CD4-positive, alpha-beta T cell (primary cell): ENCODE measurements around the gene PCARE. TPM values are rescaled to one million over a fixed set of nuclear protein-coding genes. Genes with fewer than 3 reads are reported as not detected.
"Not testable (repeated sequence)": the region's sequence is repeated elsewhere in the genome, so short reads cannot be mapped to it uniquely, and the experiment has no call there.

ENCODE experiments used
- ATAC-seq: fragments of 200-7000 bp; cut with Tn5 transposase; one replicate; pipeline ENCODE4 v1.10.0; 2022; ENCODE audit warnings: mild to moderate bottlenecking; ENCODE audit not compliant: poor library complexity
- CTCF ChIA-PET: fragments of 350-600 bp; sonication (Branson Sonifier 250); formaldehyde crosslinking; loops from one replicate; lab custom pipeline; 2021; ENCODE audit warnings: antibody characterized with exemption, inconsistent platforms; lab: Charles Lee
- POLR2A ChIA-PET: fragments of 350-600 bp; sonication (Branson Sonifier 250); formaldehyde crosslinking; loops from one replicate; lab custom pipeline; 2021; ENCODE audit warnings: antibody characterized with exemption, inconsistent platforms; lab: Charles Lee
- DNase-seq, 14 experiments: peaks; one replicate each; pipeline ENCODE4 v3.0.0-alpha.2; 2013 to 2020; ENCODE audit warnings: mixed read lengths in 2 of 14
- H3K27ac ChIP-seq, 2 donors: one replicate each; pipeline versions ENCODE4 v1.5.1 to v1.7.0; 2013; ENCODE audit warnings: low read length in 2 of 2, low read depth in 1 of 2, mild to moderate bottlenecking in 1 of 2
- H3K27me3 ChIP-seq, 2 experiments: 1 replicate in 1 of 2; 2 replicates in 1 of 2; pipeline versions ENCODE4 v1.6.1 to v1.7.0; 2013; ENCODE audit warnings: low read length in 2 of 2, control low read depth in 1 of 2, mild to moderate bottlenecking in 1 of 2, moderate library complexity in 1 of 2; ENCODE audit not compliant: insufficient read depth in 2 of 2, control insufficient read depth in 1 of 2
- H3K36me3 ChIP-seq: one replicate; pipeline ENCODE4 v1.6.1; 2013; ENCODE audit warnings: low read length, control low read depth; ENCODE audit not compliant: insufficient read depth
- H3K4me1 ChIP-seq: one replicate; pipeline ENCODE4 v1.6.1; 2013; ENCODE audit warnings: low read length, control low read depth; ENCODE audit not compliant: insufficient read depth
- H3K4me3 ChIP-seq: one replicate; pipeline ENCODE4 v1.5.1; 2013; ENCODE audit warnings: mild to moderate bottlenecking, low read length, moderate library complexity
- H3K9me3 ChIP-seq, 2 experiments: 1 replicate in 1 of 2; 2 replicates in 1 of 2; pipeline versions ENCODE4 v1.6.1 to v1.7.0; 2013; ENCODE audit warnings: low read length in 2 of 2, mild to moderate bottlenecking in 2 of 2, control low read depth in 1 of 2, moderate library complexity in 1 of 2; ENCODE audit not compliant: control insufficient read depth in 1 of 2, insufficient read depth in 1 of 2
- H3K27ac Mint-ChIP-seq: one replicate; pipeline ENCODE4 v1.8.0; 2020; ENCODE audit warnings: mixed read lengths
- H3K27me3 Mint-ChIP-seq: one replicate; pipeline ENCODE4 v1.8.0; 2021; ENCODE audit warnings: mixed read lengths
- H3K36me3 Mint-ChIP-seq: one replicate; pipeline ENCODE4 v1.8.0; 2021; ENCODE audit warnings: low read depth, mixed read lengths
- H3K4me1 Mint-ChIP-seq: one replicate; pipeline ENCODE4 v1.8.0; 2021; ENCODE audit warnings: low read depth, mixed read lengths
- H3K4me3 Mint-ChIP-seq: one replicate; pipeline ENCODE4 v1.8.0; 2020; ENCODE audit warnings: mild to moderate bottlenecking, mixed read lengths
- H3K9me3 Mint-ChIP-seq: one replicate; pipeline ENCODE4 v1.8.0; 2020; ENCODE audit warnings: mixed read lengths
- intact Hi-C, 2 experiments: fragments of 100-400 bp; cut with DNase I in 1 of 2; cut with micrococcal nuclease in 1 of 2; formaldehyde crosslinking; loops; one replicate each; pipeline versions ENCODE4 v1.15.1 to v1.9.0; 2023 to 2025; cut with DNase I, micrococcal nuclease
- total RNA-seq, 174 experiments: library from RNA in 2 of 174; stranded (reverse) in 2 of 174; gene quantifications; one replicate each; pipeline ENCODE4 v1.2.3 and lab custom pipeline; 2021 to 2026
- TF ChIP-seq, protein P1 (sequence below): fragments of 200-600 bp; IDR thresholded peaks from one replicate; pipeline ENCODE4 v1.8.0; 2022; ENCODE audit warnings: antibody characterized with exemption, mild to moderate bottlenecking

The PCARE gene
- total RNA-seq, 2 experiments from 2014 or later = not detected

DNA sequence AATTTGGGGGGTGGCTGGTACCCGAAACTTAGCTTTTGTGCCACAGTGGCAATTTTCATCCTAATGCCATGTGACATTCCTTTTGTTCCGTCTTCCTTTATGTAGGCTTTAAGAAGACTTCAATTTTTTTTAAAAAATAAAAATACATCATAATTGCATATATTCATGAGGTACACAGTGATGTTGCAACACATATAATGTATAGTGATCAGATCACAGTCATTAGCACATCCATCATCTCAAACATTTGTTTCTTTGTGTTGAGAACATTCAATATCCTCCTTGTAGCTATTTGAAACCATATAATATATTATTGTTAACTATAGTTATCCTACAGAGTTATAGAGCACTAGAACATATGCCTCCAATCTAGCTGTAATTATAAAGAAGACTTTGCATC, 34.9 kb upstream of the PCARE start:
- intact Hi-C loops = no loop called here
- Mint-ChIP-seq H3K4me3 (no peak overlapping the region), H3K36me3 (no peaks in the 10 kb centered on the region), H3K4me1 (peaks cover 2% of the 10 kb centered on the region), H3K27ac (no peak overlapping the region), H3K9me3 (no peaks in the 10 kb centered on the region), H3K27me3 (no peaks in the 10 kb centered on the region)
- no peaks in the 10 kb centered on the region for H3K27me3 ChIP-seq
- no peak for DNase-seq
- TF ChIP-seq, protein P1, sequence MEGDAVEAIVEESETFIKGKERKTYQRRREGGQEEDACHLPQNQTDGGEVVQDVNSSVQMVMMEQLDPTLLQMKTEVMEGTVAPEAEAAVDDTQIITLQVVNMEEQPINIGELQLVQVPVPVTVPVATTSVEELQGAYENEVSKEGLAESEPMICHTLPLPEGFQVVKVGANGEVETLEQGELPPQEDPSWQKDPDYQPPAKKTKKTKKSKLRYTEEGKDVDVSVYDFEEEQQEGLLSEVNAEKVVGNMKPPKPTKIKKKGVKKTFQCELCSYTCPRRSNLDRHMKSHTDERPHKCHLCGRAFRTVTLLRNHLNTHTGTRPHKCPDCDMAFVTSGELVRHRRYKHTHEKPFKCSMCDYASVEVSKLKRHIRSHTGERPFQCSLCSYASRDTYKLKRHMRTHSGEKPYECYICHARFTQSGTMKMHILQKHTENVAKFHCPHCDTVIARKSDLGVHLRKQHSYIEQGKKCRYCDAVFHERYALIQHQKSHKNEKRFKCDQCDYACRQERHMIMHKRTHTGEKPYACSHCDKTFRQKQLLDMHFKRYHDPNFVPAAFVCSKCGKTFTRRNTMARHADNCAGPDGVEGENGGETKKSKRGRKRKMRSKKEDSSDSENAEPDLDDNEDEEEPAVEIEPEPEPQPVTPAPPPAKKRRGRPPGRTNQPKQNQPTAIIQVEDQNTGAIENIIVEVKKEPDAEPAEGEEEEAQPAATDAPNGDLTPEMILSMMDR = no peak
- no peak for ATAC-seq
- ChIA-PET POLR2A (no interaction called here), CTCF (interaction anchor here (0.6 kb wide), 1 partner anchor 718 kb away, joined by 3 read pairs; no protein-coding TSS in a partner anchor)
- H3K27ac ChIP-seq = no peak overlapping the region
- H3K9me3 ChIP-seq = no peaks in the 10 kb centered on the region
- H3K4me3 ChIP-seq = no peak overlapping the region
- H3K36me3 ChIP-seq = no peaks in the 10 kb centered on the region
- peaks cover 1% of the 10 kb centered on the region for H3K4me1 ChIP-seq

DNA sequence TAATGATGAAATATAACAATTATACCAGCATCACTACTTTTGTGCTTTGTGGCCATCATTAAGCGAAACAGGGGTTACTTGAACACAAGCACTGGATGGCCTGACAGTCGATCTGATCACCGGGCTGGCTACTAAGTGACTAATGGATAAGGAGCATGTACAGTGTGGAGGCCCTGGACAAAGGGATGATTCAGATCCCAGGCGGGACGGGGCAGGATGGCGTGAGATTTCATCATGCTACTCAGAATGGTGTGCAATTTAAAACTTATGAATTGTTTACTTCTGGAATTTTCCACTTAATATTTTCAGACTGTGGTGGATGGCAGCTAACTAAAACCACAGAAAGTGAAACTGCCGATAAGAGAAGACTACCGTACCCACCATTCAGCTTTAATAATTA, 33.9 kb upstream of the PCARE start:
- Mint-ChIP-seq H3K4me1 (no peaks in the 10 kb centered on the region), H3K27me3 (no peaks in the 10 kb centered on the region), H3K27ac (no peak overlapping the region), H3K4me3 (no peak overlapping the region), H3K9me3 (no peaks in the 10 kb centered on the region), H3K36me3 (no peaks in the 10 kb centered on the region)
- POLR2A ChIA-PET = interaction anchor here (1.2 kb wide), 1 partner anchor 8 kb away, joined by 4 read pairs; no protein-coding TSS in a partner anchor
- TF ChIP-seq, protein P1 = no peak
- no peaks in the 10 kb centered on the region for H3K4me1 ChIP-seq
- no peaks in the 10 kb centered on the region for H3K36me3 ChIP-seq
- ATAC-seq = no peak
- no peak overlapping the region for H3K27ac ChIP-seq
- no peak for DNase-seq
- H3K9me3 ChIP-seq = no peaks in the 10 kb centered on the region
- intact Hi-C loops = no loop called here
- H3K27me3 ChIP-seq = no peaks in the 10 kb centered on the region
- CTCF ChIA-PET = no interaction called here
- H3K4me3 ChIP-seq = no peak overlapping the region

DNA sequence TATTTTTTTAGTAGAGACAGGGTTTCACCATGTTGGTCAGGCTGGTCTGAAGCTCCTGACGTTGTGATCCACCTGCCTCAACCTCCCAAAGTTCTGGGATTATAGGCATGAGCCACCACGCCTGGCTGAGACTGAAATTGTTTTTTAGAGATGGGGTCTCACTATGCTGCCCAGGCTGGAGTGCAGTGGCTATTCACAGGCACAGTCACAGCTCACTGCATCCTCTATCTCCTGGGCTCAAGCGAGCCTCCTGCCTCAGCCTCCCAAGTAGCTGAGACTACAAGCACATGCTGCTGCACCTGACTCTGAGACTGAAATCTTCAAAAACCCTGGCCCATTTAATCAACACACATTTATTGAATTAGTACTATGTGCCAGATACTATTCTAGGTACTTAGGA, 33.2 kb upstream of the PCARE start:
- ATAC-seq, intact Hi-C loops, H3K4me1 Mint-ChIP-seq, H3K27me3 ChIP-seq, H3K36me3 ChIP-seq, DNase-seq, H3K9me3 Mint-ChIP-seq, H3K4me3 Mint-ChIP-seq, H3K4me1 ChIP-seq, H3K9me3 ChIP-seq, H3K27ac Mint-ChIP-seq, H3K27ac ChIP-seq, H3K27me3 Mint-ChIP-seq, H3K4me3 ChIP-seq, CTCF ChIA-PET, H3K36me3 Mint-ChIP-seq: not testable (repeated sequence)
- POLR2A ChIA-PET = interaction anchor here (1.2 kb wide), 1 partner anchor 8 kb away, joined by 4 read pairs; no protein-coding TSS in a partner anchor

DNA sequence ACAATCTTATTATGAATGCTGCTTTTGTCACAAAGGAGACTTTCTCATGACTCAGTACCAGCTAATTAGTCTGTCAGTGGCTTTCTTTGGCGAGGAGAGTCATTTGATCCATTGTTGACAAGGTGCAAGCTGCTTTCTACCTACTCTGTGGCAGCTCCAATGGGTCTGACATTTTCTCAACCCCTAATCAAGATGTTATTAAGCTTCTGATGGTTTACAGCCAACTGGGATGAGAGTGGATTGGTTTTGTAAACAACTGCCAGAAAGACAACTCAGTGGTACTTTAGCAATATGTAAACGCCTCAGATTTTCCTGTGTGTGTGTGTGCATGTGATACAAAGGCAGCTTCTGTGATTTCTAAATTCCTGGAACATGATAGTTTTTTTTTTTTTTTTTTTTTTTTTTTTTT, 32.7 kb upstream of the PCARE start:
- H3K9me3 Mint-ChIP-seq = no peaks in the 10 kb centered on the region
- no peaks in the 10 kb centered on the region for H3K27me3 Mint-ChIP-seq
- CTCF ChIA-PET = no interaction called here
- H3K4me3 Mint-ChIP-seq = no peak overlapping the region
- H3K36me3 Mint-ChIP-seq = no peaks in the 10 kb centered on the region
- H3K4me1 ChIP-seq = no peaks in the 10 kb centered on the region
- DNase-seq = no peak
- H3K9me3 ChIP-seq = no peaks in the 10 kb centered on the region
- no peak for ATAC-seq
- no peaks in the 10 kb centered on the region for H3K27me3 ChIP-seq
- no peak overlapping the region for H3K4me3 ChIP-seq
- intact Hi-C loops = no loop called here
- TF ChIP-seq, protein P1 = no peak
- no peak overlapping the region for H3K27ac ChIP-seq
- POLR2A ChIA-PET = interaction anchor here (1.2 kb wide), 1 partner anchor 9 kb away, joined by 4 read pairs; no protein-coding TSS in a partner anchor
- no peaks in the 10 kb centered on the region for H3K36me3 ChIP-seq
- no peak overlapping the region for H3K27ac Mint-ChIP-seq
- no peaks in the 10 kb centered on the region for H3K4me1 Mint-ChIP-seq
